Measurements from ENCODE around the gene RO60. TPM values are rescaled to one million over a fixed set of nuclear protein-coding genes. Genes with fewer than 3 reads are reported as not detected.
A peak's percentile ranks its signal among the peaks of the same experiment; 100 is the strongest.

Gene RO60
- total RNA-seq, 1 experiment from 2014 or later: 86.4 TPM

DNA sequence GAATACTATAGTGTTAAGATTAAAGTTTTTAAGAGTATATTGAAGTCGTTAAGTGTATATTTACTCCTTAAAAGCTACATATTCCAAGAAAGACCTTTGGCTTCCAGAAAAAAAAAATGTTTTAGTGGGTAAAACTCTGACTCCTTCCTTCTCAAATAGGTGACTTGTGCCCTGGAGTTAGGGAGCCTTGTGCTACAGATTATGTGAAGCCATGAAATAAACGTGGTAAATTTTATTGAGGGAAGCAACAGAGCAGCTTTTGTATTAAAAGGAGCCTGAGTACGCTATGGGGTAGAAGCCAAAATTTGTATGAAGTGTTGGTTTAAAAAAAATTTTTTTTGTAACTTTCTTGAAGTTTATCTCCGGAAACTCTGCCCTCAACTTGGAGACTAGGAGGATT, 994 bp downstream of the RO60 start:
- H3K4me3 Mint-ChIP-seq: peak overlapping the region; percentile 100

DNA sequence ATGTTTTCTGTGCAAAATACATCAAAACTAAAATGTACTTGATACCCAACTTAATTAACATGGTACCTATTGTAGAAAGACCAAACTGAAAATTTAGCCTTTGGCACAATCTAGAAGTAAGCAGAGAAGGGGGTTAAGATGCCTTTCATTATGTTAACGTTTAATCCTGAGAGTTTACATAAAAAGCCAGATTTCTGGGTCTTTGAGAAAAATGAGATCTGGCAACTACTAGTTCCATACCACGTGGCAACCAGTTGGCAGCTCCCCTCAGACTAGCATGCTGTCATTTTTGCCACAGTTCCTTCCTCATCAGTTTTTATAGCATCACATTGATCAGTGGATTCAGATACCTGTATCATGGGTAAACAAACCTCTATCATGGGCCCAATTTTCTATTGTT, 1.5 kb downstream of the RO60 start:
- peaks cover 5% of the 10 kb centered on the region; the same call in 1 of the 2 replicates for H3K36me3 Mint-ChIP-seq
- TF ChIP-seq NR2C2 (CRISPR knock-in tag; IDR thresholded peaks at IDR 0.05) (no peak), AR (CRISPR knock-in tag; IDR thresholded peaks at IDR 0.05) (no peak), ZNF416 (CRISPR knock-in tag; IDR thresholded peaks at IDR 0.05) (no peak), ZNF317 (CRISPR knock-in tag; IDR thresholded peaks at IDR 0.05; ENCODE audit: borderline replicate concordance, low read depth) (no peak), GTF2I (CRISPR knock-in tag; conservative IDR thresholded peaks at IDR 0.05) (no peak), SOX15 (CRISPR knock-in tag; IDR thresholded peaks at IDR 0.05) (no peak), SP1 (CRISPR knock-in tag; conservative IDR thresholded peaks at IDR 0.05) (no peak), CTCF (IDR thresholded peaks at IDR 0.05) (no peak), ZNF671 (CRISPR knock-in tag; IDR thresholded peaks at IDR 0.05) (no peak)
- H3K27ac Mint-ChIP-seq: no peak overlapping the region
- peaks cover 37% of the 10 kb centered on the region for H3K4me1 Mint-ChIP-seq
- 0 out of 2 replicates have a peak, but pooled peaks cover 3% of the 10 kb centered on the region for H3K9me3 Mint-ChIP-seq
- peak overlapping the region; percentile 100 for H3K4me3 Mint-ChIP-seq
- ChIA-PET POLR2A (interaction anchor here (0.6 kb wide), 1 partner anchor 116 kb away, joined by 6 read pairs; no protein-coding TSS in a partner anchor), CTCF (no interaction called here)
- no peak for ATAC-seq
- no peaks in the 10 kb centered on the region for H3K27me3 Mint-ChIP-seq (ENCODE audit: low read depth)
- no peak for DNase-seq (ENCODE audit: low spot score)

More for the DNA sequence above, 994 bp downstream of the RO60 start:
- peak overlapping the region; percentile 86 for H3K27ac Mint-ChIP-seq
- DNase-seq (ENCODE audit: low spot score) (no peak), ATAC-seq (no peak)
- 0 out of 2 replicates have a peak, but pooled peaks cover 3% of the 10 kb centered on the region for H3K9me3 Mint-ChIP-seq
- TF ChIP-seq, protein P1, sequence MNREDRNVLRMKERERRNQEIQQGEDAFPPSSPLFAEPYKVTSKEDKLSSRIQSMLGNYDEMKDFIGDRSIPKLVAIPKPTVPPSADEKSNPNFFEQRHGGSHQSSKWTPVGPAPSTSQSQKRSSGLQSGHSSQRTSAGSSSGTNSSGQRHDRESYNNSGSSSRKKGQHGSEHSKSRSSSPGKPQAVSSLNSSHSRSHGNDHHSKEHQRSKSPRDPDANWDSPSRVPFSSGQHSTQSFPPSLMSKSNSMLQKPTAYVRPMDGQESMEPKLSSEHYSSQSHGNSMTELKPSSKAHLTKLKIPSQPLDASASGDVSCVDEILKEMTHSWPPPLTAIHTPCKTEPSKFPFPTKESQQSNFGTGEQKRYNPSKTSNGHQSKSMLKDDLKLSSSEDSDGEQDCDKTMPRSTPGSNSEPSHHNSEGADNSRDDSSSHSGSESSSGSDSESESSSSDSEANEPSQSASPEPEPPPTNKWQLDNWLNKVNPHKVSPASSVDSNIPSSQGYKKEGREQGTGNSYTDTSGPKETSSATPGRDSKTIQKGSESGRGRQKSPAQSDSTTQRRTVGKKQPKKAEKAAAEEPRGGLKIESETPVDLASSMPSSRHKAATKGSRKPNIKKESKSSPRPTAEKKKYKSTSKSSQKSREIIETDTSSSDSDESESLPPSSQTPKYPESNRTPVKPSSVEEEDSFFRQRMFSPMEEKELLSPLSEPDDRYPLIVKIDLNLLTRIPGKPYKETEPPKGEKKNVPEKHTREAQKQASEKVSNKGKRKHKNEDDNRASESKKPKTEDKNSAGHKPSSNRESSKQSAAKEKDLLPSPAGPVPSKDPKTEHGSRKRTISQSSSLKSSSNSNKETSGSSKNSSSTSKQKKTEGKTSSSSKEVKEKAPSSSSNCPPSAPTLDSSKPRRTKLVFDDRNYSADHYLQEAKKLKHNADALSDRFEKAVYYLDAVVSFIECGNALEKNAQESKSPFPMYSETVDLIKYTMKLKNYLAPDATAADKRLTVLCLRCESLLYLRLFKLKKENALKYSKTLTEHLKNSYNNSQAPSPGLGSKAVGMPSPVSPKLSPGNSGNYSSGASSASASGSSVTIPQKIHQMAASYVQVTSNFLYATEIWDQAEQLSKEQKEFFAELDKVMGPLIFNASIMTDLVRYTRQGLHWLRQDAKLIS (CRISPR knock-in tag; IDR thresholded peaks at IDR 0.05; ENCODE audit: borderline replicate concordance): no peak
- TF ChIP-seq MYBL2 (CRISPR knock-in tag; IDR thresholded peaks at IDR 0.05) (no peak), ZNF281 (CRISPR knock-in tag; IDR thresholded peaks at IDR 0.05) (no peak)
- H3K27me3 Mint-ChIP-seq (ENCODE audit: low read depth): no peaks in the 10 kb centered on the region
- H3K4me1 Mint-ChIP-seq: peaks cover 37% of the 10 kb centered on the region
- ChIA-PET POLR2A (interaction anchor here (0.6 kb wide), 1 partner anchor 117 kb away, joined by 6 read pairs; no protein-coding TSS in a partner anchor), CTCF (no interaction called here)
- peaks cover 5% of the 10 kb centered on the region; the same call in 1 of the 2 replicates for H3K36me3 Mint-ChIP-seq
